GM19463 (cell line): ENCODE results near the gene FBXO3.
A peak's percentile ranks its signal among the peaks of the same experiment; 100 is the strongest.

Experiments
- ATAC-seq: cut with Tn5 transposase; IDR thresholded peaks from one replicate; pipeline ENCODE4 v1.9.1; 2021; ENCODE audit warnings: mild to moderate bottlenecking, moderate library complexity; ENCODE audit not compliant: unreplicated experiment

The FBXO3 gene

GRCh38 chr11:33704240-33705002 lies 69.9 kb downstream of the FBXO3 start:
- ATAC-seq = no peak

DNA sequence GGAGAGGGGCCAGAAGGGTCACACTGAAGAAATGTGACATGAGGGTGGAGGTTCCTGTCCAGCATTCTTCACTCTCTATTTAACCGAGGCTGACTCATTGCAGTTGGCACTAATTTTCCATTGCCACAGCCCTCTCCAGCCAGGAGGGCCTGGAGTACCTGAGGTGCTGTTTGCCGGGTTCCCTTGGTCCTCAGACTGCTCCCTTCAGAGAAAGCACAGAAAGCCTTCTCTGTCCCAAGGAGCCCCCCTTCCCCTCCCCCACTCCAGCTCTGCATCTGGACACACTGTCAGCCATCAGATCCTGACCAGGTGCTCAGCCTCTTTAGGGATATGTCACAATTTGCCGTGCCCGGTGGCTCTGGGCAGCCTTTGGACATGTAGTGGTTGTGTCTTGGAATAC lies 70.5 kb downstream of the FBXO3 start:
- ATAC-seq = no peak

GRCh38 chr11:33703234-33703633 lies 71.1 kb downstream of the FBXO3 start:
- no peak for ATAC-seq

- ATAC-seq = no peak
These were observed 72.8 kb downstream of the FBXO3 start for GRCh38 chr11:33701302-33702230.

GRCh38 chr11:33700502-33701271 lies 73.6 kb downstream of the FBXO3 start, which contains the start of gene C11orf91:
TSS of gene C11orf91 (minus strand) at chr11:33700826. CDS start at chr11:33700740, 86 bp downstream.
- peak; percentile 89 for ATAC-seq

GRCh38 chr11:33700063-33700501 lies 74.2 kb downstream of the FBXO3 start:
- ATAC-seq = no peak

- ATAC-seq = no peak
These were observed 74.7 kb downstream of the FBXO3 start for GRCh38 chr11:33699515-33700062.

- no peak for ATAC-seq
These were observed 75.4 kb downstream of the FBXO3 start for GRCh38 chr11:33698921-33699320.

DNA sequence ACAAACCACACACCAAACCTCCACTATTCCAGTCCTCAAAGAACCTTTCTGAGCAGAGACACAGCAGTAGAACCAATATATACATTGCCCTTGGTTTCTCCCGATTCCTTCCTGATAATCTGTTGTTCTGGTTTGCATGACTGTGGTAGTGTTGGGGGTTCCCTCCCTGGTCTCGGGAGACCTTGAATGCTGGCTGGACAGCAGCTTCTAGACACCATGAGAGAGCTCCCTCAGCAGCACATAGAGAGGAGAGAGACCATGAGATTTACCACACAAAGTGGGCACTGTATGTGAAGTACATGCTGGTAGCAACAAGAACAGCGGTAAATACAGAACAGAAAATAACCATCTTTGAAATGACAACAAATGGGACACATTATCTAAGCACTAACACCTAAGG lies 76.3 kb downstream of the FBXO3 start:
- no peak for ATAC-seq

- ATAC-seq = no peak
These were observed 77.2 kb downstream of the FBXO3 start for GRCh38 chr11:33696931-33697638.

- no peak for ATAC-seq
These were observed 77.9 kb downstream of the FBXO3 start for GRCh38 chr11:33696411-33696810.

- no peak for ATAC-seq
These were observed 79.2 kb downstream of the FBXO3 start for GRCh38 chr11:33695051-33695566.

- ATAC-seq = no peak
These were observed 79.8 kb downstream of the FBXO3 start for GRCh38 chr11:33694346-33695050.

DNA sequence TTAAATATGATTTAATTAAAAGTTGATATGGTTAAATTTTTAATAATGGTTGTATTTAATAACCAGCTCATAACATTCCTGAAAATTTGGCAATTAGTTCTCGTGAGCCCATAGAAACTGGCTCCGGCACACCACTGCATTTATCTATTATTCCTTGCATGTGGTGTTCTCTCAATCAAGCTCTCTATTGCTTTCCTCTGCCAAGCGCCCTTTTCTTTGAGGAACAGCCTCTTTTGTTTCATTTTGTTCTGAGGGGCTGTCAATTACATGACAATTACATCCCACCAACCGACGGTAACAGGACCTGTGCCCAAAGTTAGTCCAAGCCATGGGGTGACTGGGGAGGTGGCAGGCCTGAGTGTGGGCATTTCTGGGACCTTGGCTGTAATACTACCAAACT lies 81.8 kb downstream of the FBXO3 start:
- no peak for ATAC-seq

- no peak for ATAC-seq
These were observed 82.3 kb downstream of the FBXO3 start for GRCh38 chr11:33692013-33692504.

GRCh38 chr11:33691066-33691864 lies 83.1 kb downstream of the FBXO3 start:
- no peak for ATAC-seq
